ENCODE data around the gene SLC39A7. TPM values are rescaled to one million over a fixed set of nuclear protein-coding genes. Genes with fewer than 3 reads are reported as not detected.

Gene SLC39A7
- total and polyA plus RNA-seq, 12 donors = 25.8 to 178 (median 53.1) TPM

GRCh38 chr6:33173535-33174180 lies 27.0 kb upstream of the SLC39A7 start:
- H3K27me3 ChIP-seq = no peaks in the 10 kb centered on the region
- DNase-seq (no peak), ATAC-seq (no peak)
- 73 to 76% methylated on average over 11 of the region's 11 CpGs for WGBS, 2 donors
- no peaks in the 10 kb centered on the region for H3K4me1 ChIP-seq
- intact Hi-C loops (cut with DNase I) = no loop called here
- H3K9me3 ChIP-seq = no peaks in the 10 kb centered on the region
- no peak overlapping the region for H3K4me3 ChIP-seq
- H3K36me3 ChIP-seq = no peaks in the 10 kb centered on the region
- no peak overlapping the region for H3K27ac ChIP-seq
- TF ChIP-seq CTCF (IDR thresholded peaks at IDR 0.05) = no peak

DNA sequence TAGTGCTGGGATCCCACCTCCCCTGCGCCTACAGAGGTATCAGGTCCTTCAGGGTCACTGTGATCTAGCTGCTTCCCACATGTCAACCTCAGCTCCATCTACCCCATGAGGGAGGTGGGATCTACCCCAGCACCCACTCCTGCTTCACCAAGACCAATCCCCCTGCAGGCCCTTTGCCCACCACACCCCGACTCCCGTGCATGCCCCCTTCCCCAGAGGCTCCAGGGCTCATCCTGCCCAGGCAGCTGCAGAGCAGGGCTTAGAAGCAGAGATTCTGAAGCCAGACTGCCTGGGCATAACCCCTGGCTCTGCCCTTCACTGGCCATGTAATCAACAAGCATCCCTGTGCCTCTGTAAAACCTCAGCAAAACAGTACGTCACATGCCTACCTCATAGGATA lies 25.9 kb upstream of the SLC39A7 start:
- Histone ChIP-seq H3K4me1 (no peaks in the 10 kb centered on the region), H3K27me3 (no peaks in the 10 kb centered on the region), H3K4me3 (no peak overlapping the region), H3K36me3 (no peaks in the 10 kb centered on the region), H3K9me3 (no peaks in the 10 kb centered on the region), H3K27ac (no peak overlapping the region)
- no peak for TF ChIP-seq CTCF (IDR thresholded peaks at IDR 0.05)
- intact Hi-C loops (cut with DNase I) = no loop called here
- no peak for ATAC-seq
- WGBS, 2 donors = 89% methylated on average over 4 of the region's 4 CpGs
- no peak for DNase-seq

DNA sequence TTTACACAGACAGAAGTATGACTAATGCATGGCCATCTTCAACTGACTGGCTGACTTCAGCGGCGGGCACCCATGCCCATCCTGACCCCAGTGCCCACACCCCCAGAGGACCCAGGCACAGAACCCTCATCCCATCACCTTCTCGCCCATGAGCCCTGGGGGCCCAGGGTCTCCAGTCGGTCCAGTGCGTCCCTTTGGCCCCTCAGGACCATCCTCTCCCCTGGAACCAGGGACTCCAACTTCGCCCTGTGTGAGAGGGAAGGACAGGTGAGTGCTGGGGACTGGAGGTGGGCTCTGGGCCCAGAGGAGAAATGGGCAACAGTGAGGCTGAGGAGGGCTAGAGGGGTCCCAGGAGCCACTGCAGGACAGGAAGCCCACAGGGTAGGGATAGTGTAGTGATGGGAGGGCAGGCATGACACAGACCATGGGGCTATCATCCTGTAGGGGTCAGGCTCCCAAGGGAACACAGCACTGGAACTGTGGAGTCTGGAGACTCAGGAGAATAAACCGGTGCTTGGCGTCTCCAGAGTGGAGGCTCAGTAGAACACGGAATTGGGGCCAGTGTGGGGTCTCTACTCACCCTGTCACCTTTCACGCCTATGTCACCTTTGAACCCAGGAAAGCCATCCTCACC lies 25.1 kb upstream of the SLC39A7 start:
- TF ChIP-seq CTCF (IDR thresholded peaks at IDR 0.05) = no peak
- H3K27ac ChIP-seq = no peak overlapping the region
- no peak overlapping the region for H3K4me3 ChIP-seq
- intact Hi-C loops (cut with DNase I) = no loop called here
- 85 to 88% methylated on average over 10 of the region's 10 CpGs for WGBS, 2 donors
- no peaks in the 10 kb centered on the region for H3K9me3 ChIP-seq
- H3K36me3 ChIP-seq = no peaks in the 10 kb centered on the region
- no peaks in the 10 kb centered on the region for H3K4me1 ChIP-seq
- ATAC-seq (no peak), DNase-seq (no peak)
- H3K27me3 ChIP-seq = no peaks in the 10 kb centered on the region

- no peak for TF ChIP-seq CTCF (IDR thresholded peaks at IDR 0.05)
- H3K9me3 ChIP-seq = no peaks in the 10 kb centered on the region
- H3K27ac ChIP-seq = no peak overlapping the region
- intact Hi-C loops (cut with DNase I) = no loop called here
- no peak overlapping the region for H3K4me3 ChIP-seq
- H3K27me3 ChIP-seq = no peaks in the 10 kb centered on the region
- no peaks in the 10 kb centered on the region for H3K36me3 ChIP-seq
- DNase-seq (no peak), ATAC-seq (no peak)
- WGBS, 2 donors = 89 to 95% methylated on average over 7 of the region's 7 CpGs
- H3K4me1 ChIP-seq = no peaks in the 10 kb centered on the region
Measured at GRCh38 chr6:33176906-33177305, 23.8 kb upstream of the SLC39A7 start.

All from heart right ventricle (tissue), 16 donors.